MM.1S (cell line): Measurements from ENCODE around the gene KCNT1.

Experiments
- DNase-seq: peaks from one replicate; pipeline ENCODE4 v3.0.0-alpha.2; 2015
- H2AFZ ChIP-seq: fragments of 300-600 bp; sonication (generic); 2 replicates; pipeline ENCODE4 v1.6.0; 2016; ENCODE audit warnings: antibody characterized with exemption, low read length
- H3F3A ChIP-seq: fragments of 300-600 bp; sonication (generic); 2 replicates; pipeline ENCODE4 v1.6.1; 2016; ENCODE audit warnings: mild to moderate bottlenecking, antibody characterized with exemption, low read length, moderate library complexity, mixed read lengths; ENCODE audit not compliant: insufficient read depth
- H3K27ac ChIP-seq: fragments of 300-600 bp; sonication (generic); 2 replicates; pipeline ENCODE4 v1.5.1; 2016; ENCODE audit warnings: mild to moderate bottlenecking, low read length
- H3K27me3 ChIP-seq: fragments of 300-600 bp; sonication (generic); replicated peaks from 2 replicates; pipeline ENCODE4 v1.6.0; 2016; ENCODE audit warnings: low read length; ENCODE audit not compliant: insufficient read depth
- H3K36me3 ChIP-seq: fragments of 300-600 bp; sonication (generic); replicated peaks from 2 replicates; pipeline ENCODE4 v1.6.1; 2016; ENCODE audit warnings: mild to moderate bottlenecking, low read length, mixed read lengths; ENCODE audit not compliant: insufficient read depth
- H3K4me1 ChIP-seq: fragments of 300-600 bp; sonication (generic); 2 replicates; pipeline ENCODE4 v1.6.1; 2016; ENCODE audit warnings: low read length, mixed read lengths
- H3K4me2 ChIP-seq: fragments of 300-600 bp; sonication (generic); 2 replicates; pipeline ENCODE4 v1.6.0; 2016; ENCODE audit warnings: low read depth, low read length
- H3K4me3 ChIP-seq: fragments of 300-600 bp; sonication (generic); 2 replicates; pipeline ENCODE4 v1.5.1; 2016; ENCODE audit warnings: low read length, mixed read lengths
- H3K79me2 ChIP-seq: fragments of 300-600 bp; sonication (generic); 2 replicates; pipeline ENCODE4 v1.6.1; 2016; ENCODE audit warnings: mixed run types, low read length, mixed read lengths
- H3K9ac ChIP-seq: fragments of 300-600 bp; sonication (generic); 2 replicates; pipeline ENCODE4 v1.6.1; 2016; ENCODE audit warnings: low read length, mixed read lengths
- H3K9me2 ChIP-seq: fragments of 300-600 bp; sonication (generic); replicated peaks from 2 replicates; pipeline ENCODE4 v1.6.1; 2016; ENCODE audit warnings: mild to moderate bottlenecking, low read length, mixed read lengths; ENCODE audit not compliant: insufficient read depth
- H3K9me3 ChIP-seq: fragments of 300-600 bp; sonication (generic); replicated peaks from 2 replicates; pipeline ENCODE4 v1.6.1; 2016; ENCODE audit warnings: mild to moderate bottlenecking, low read length, mixed read lengths; ENCODE audit not compliant: insufficient read depth
- H4K20me1 ChIP-seq: fragments of 300-600 bp; sonication (generic); 2 replicates; pipeline ENCODE4 v1.6.1; 2016; ENCODE audit warnings: mild to moderate bottlenecking, low read length, moderate library complexity, mixed read lengths; ENCODE audit not compliant: insufficient read depth
- CTCF ChIP-seq: fragments of 300-600 bp; sonication (generic); IDR thresholded peaks from 2 replicates; pipeline ENCODE4 v1.5.1; 2016; ENCODE audit warnings: antibody characterized with exemption, low read length, mixed read lengths
- EZH2 ChIP-seq: fragments of 300-600 bp; sonication (generic); optimal IDR thresholded peaks from 2 replicates; pipeline ENCODE3; 2017; ENCODE audit warnings: low read depth, mild to moderate bottlenecking, antibody characterized with exemption, low read length, mixed read lengths
- EZH2phosphoT487 ChIP-seq: fragments of 300-600 bp; sonication (generic); IDR thresholded peaks from 2 replicates; pipeline ENCODE4 v1.6.1; 2018; ENCODE audit warnings: antibody characterized with exemption, low read length

Gene KCNT1

GRCh38 chr9:135664266-135664665 lies 37.7 kb upstream of the KCNT1 start:
- Histone ChIP-seq H3K4me3 (no peak overlapping the region), H3K79me2 (no peaks in the 10 kb centered on the region)

GRCh38 chr9:135664801-135665794 lies 36.9 kb upstream of the KCNT1 start:
- DNase-seq: no peak
- H4K20me1 ChIP-seq: no peaks in the 10 kb centered on the region
- no peaks in the 10 kb centered on the region for H3F3A ChIP-seq
- 0 out of 2 replicates have a peak, but pooled peaks cover 4% of the 10 kb centered on the region for H3K4me1 ChIP-seq
- no peak for TF ChIP-seq EZH2phosphoT487
- no peak for TF ChIP-seq CTCF
- no peak for TF ChIP-seq EZH2
- no peak overlapping the region for H3K4me2 ChIP-seq
- no peaks in the 10 kb centered on the region for H3K36me3 ChIP-seq
- no peak overlapping the region for H3K4me3 ChIP-seq
- no peak overlapping the region for H3K9ac ChIP-seq
- no peak overlapping the region for H2AFZ ChIP-seq
- no peaks in the 10 kb centered on the region for H3K9me3 ChIP-seq
- H3K79me2 ChIP-seq: no peaks in the 10 kb centered on the region
- H3K9me2 ChIP-seq: no peaks in the 10 kb centered on the region
- H3K27ac ChIP-seq: no peak overlapping the region
- H3K27me3 ChIP-seq: peaks cover 84% of the 10 kb centered on the region

More at GRCh38 chr9:135664266-135664665, 37.7 kb upstream of the KCNT1 start:
- no peaks in the 10 kb centered on the region for H4K20me1 ChIP-seq
- H3K27me3 ChIP-seq: peaks cover 84% of the 10 kb centered on the region
- no peaks in the 10 kb centered on the region for H3K9me2 ChIP-seq
- 0 out of 2 replicates have a peak, but pooled peaks cover 4% of the 10 kb centered on the region for H3K4me1 ChIP-seq
- no peak for TF ChIP-seq EZH2
- TF ChIP-seq EZH2phosphoT487: no peak
- no peak for TF ChIP-seq CTCF
- H2AFZ ChIP-seq: no peak overlapping the region
- no peaks in the 10 kb centered on the region for H3K9me3 ChIP-seq
- no peak overlapping the region for H3K4me2 ChIP-seq
- no peaks in the 10 kb centered on the region for H3K36me3 ChIP-seq
- H3K9ac ChIP-seq: no peak overlapping the region
- no peaks in the 10 kb centered on the region for H3F3A ChIP-seq
- no peak overlapping the region for H3K27ac ChIP-seq
- DNase-seq: no peak

- 0 out of 2 replicates have a peak, but pooled peaks cover 4% of the 10 kb centered on the region for H3K4me1 ChIP-seq
- H3K9ac ChIP-seq: no peak overlapping the region
- TF ChIP-seq CTCF (no peak), EZH2 (no peak), EZH2phosphoT487 (no peak)
- no peak for DNase-seq
- H3K9me3 ChIP-seq: no peaks in the 10 kb centered on the region
- H3K4me2 ChIP-seq: no peak overlapping the region
- no peak overlapping the region for H3K27ac ChIP-seq
- no peaks in the 10 kb centered on the region for H3F3A ChIP-seq
- no peaks in the 10 kb centered on the region for H3K9me2 ChIP-seq
- H3K36me3 ChIP-seq: no peaks in the 10 kb centered on the region
- peaks cover 83% of the 10 kb centered on the region for H3K27me3 ChIP-seq
- no peak overlapping the region for H2AFZ ChIP-seq
- no peaks in the 10 kb centered on the region for H4K20me1 ChIP-seq
- no peaks in the 10 kb centered on the region for H3K79me2 ChIP-seq
- no peak overlapping the region for H3K4me3 ChIP-seq
Measured at GRCh38 chr9:135665795-135666189, 36.2 kb upstream of the KCNT1 start.
